Stimulated activated CD4-positive, alpha-beta T cell treated with anti-CD3 and anti-CD28 coated beads, Interleukin-12 subunit alpha, Interleukin-12 subunit beta, amount 100 ng/mL, for 48 hours (primary cell): ENCODE measurements around the gene CKAP2.
"Not testable (repeated sequence)": the region's sequence is repeated elsewhere in the genome, so short reads cannot be mapped to it uniquely, and the experiment has no call there.

Experiments used
- DNase-seq, 3 donors: peaks; one replicate each; pipeline ENCODE4 v3.0.0-alpha.2; 2020; ENCODE audit warnings: low read depth in 2 of 3, low spot score in 1 of 3

CKAP2 gene

DNA sequence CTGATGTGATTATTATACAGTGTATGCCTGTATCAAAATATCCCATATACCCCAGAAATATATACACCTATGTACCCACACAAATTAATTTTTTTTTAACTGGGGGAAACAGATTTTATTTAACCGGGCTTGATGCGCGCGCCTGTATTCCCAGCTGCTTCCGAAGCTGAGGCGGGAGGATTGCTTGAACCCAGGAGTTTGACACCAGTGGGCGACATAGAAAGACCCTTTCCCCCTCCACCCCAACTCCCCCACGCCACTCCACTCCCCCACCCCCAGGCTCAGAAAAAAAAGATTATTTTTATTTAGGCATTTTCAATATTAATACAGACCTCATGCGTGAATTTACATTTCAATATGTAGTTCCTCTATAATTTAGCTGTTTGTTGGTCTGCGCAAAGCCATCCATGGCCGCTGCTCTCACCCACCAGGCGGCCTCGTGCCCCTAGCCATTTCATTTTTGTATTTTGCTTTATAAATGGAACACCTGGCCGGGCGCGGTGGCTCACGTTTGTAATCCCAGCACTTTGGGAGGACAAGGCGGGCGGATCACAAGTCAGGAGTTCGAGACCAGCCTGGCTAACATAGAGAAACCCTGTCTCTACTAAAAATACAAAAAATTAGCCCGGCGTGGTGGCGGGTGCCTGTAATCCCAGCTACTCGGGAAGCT is 4.0 kb upstream of the CKAP2 start:
- DNase-seq: no peak

DNA sequence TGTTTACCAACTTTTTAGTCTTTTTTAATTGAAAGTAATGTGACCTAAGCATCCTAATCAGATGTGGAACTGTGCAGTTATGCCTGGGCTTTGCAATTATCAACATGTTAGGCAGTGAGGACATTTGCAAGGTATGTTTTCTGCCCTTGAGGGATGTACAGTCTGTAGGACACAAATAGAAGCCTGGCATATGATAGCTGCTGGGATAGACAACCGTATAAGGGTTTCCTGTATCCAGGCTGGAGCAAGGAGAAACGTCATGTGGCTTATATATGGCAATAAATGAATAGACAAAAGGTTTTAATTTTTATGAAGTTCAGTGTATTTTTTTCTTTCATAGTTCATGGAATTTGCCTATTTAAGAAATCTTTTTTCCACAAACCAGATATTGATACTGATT is 2.8 kb upstream of the CKAP2 start:
- DNase-seq: no peak

DNA sequence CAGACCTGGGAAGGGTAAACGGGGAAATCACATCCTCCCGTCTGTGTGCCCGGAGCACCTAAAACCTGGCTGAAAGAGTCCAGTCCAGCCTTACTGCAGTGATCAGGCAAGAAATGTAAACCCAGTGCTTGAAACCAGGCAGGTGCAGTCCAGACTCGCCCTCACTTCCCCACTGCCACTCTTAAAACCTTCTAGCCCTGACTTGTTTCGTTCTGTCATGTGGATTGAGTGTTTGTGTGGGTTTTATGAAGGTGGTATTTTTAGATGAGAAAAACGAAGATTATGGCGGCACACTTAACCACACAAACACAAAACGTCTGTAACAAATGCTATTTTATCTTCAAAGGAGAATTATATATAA is 839 bp upstream of the CKAP2 start:
- peak in 1 of 3 donors; percentile 2 for DNase-seq

DNA sequence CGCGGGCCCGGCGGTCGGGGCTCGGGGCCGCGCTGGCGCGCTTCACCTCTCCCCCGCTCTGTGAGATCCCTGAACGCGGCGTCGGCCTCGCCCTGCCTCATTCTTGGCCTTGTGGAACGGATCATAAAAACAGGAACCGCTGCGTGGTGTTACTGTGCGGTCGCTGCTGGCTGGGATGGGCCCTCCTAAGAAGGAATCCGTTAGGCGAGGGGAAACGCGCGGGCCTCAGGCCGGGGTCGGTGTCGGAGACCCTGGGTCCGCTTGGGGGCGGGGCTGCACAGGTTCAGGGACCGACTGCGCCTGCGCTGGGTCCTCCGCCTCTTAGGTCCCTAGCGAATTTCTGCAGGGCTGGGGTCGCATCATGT is 381 bp downstream of the CKAP2 start:
- peak; percentile 57 to 74 (median 71) for DNase-seq

DNA sequence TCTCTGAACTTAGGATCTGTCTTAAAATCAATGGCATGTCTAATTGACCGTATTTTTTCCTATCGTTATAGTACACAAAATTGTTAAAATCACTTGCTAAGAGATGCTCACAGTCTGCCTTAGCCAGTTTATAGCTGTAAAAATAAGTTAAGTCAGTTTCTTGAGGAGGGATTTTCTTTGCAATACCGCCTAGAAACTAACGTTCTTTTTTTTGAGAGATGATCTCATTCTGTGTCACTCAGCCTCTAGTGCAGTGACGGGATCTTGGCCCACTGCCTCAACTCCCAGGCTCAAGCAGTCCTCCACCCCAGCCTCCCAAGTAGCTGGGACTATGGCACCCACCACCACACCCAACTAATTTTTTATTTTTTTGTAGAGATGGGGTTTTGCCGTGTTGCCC is 4.4 kb downstream of the CKAP2 start:
- no peak for DNase-seq

DNA sequence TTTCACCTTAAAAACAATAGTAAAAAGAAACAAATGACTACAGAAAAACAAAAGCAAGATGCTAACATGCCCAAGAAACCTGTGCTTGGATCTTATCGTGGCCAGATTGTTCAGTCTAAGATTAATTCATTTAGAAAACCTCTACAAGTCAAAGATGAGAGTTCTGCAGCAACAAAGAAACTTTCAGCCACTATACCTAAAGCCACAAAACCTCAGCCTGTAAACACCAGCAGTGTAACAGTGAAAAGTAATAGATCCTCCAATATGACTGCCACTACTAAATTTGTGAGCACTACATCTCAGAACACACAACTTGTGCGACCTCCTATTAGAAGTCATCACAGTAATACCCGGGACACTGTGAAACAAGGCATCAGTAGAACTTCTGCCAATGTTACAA is 6.0 kb downstream of the CKAP2 start:
- no peak for DNase-seq

DNA sequence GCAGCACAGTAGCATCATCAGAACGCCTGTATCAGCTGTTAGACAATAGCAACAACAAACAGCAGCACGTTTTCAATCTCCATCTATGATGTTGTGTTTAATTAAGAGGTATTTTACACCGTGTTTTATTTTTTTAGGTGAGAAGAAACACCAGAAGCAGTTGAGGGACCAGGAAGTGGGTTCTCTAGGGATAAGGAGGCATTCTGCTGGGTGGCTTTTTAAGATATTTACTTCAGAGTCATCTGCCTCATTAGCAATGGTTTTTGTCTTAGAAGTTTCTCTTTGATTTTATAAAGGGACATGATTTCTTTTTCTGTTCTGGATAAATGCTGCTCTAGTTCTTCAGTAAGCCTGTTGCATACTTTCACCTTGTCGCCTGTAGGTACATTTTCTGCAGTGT is 8.2 kb downstream of the CKAP2 start:
- DNase-seq: no peak

DNA sequence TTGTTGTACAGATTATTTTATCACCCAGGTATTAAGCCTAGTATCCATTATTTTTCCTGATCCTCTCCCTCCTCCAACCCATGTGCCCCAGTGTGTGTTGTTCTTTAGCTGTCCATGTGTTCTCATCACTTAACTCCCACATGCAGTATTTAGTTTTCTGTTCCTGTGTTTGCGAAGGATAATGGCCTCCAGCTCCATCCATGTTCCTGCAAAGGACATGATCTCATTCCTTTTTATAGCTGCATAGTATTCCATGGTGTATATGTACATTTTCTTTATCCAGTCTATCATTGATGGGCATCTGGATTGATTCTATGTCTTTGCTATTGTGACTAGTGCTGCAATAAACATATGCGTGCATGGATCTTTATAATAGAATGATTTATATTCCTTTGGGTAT is 13.2 kb downstream of the CKAP2 start:
- not testable (repeated sequence) for DNase-seq

DNA sequence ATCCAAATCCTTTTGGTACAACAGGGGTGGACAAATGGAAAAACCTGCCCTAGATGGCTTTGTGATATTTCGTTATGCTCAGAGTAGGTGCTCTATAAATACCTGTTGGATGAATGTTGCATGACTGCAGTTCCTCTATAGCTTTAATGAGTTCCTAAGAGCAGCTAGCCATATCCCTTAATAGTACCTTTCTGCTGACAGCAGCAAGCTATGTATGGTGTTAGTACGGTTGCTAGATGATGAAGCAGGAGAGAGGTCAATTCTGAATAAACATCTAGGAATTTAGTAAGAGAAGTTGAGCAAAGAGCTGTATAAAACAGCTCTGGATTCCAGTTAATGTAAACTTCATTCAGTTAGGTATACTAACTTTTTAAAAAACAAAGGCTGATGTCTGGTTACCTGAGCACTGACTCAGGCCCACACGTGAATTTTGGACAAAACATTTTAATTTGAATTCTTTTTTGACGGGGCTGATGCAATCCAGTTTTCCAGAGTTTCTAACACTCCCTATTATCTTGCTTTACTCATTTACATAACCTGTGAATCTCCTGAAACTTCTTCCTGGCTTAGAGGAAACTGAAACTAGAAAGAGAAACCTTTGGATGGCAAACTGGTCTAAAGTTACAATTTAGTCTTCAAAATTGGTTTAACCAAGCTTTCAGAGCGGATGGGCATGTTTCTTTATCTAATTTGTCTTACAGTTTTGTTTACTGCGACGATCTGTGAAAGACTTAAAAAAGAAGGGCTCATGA is 25.6 kb downstream of the CKAP2 start:
- not testable (repeated sequence) for DNase-seq

DNA sequence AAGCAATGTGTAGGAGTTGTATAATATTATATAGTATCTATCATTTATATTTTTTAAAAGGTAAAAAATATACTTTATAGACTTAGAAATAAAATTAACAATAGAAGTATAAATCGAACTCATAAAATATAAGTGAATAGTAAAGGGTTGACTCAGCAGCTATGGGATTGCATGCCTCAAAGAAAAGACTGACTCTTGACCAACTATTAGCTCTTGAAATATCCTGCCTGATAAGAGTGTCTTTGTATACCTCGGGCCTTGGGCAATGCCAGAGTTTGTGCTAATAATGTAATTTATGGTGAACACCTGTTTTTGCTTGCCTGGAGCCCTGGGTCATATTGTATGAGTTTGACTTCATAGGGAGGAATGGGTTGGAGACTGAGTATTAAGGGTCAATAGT is 31.8 kb downstream of the CKAP2 start:
- DNase-seq: not testable (repeated sequence)

DNA sequence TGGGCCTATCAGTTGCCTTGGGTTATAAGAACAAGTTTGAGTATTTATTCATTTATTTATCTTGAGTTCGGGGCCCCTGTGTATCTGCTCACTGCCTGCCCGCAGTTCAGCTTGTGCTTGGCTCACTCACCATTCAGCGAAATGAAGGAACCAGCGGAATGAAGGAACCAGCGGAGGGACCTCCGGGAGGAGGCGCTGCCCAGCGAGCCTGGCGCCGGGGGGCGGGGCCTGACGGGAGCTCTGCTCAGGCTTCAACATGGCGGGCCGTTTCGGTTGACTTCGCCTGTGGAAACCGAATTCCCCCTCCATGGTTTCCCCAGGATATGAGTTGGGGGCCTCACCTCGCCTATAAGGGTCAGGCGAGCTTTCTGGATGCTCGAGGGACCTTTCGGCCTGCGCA is 33.5 kb downstream of the CKAP2 start:
- DNase-seq: not testable (repeated sequence)

DNA sequence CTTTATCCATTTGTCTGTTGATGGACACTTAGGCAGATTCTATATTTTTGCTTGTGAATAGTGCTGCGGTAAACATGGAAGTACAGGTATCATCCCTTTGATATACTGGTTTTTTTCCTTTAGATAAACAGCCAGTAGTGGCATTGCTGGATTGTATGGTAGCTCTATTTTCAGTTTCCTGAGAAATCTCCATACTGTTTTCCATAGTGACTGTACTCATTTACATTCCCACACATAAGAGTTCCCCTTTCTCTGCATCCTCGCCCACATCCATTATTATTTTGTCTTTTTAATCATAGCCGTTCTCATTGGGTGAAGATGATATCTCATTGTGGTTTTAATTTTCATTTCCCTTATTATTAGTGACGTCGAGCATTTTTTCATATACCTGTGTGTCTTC is 35.7 kb downstream of the CKAP2 start:
- not testable (repeated sequence) for DNase-seq

DNA sequence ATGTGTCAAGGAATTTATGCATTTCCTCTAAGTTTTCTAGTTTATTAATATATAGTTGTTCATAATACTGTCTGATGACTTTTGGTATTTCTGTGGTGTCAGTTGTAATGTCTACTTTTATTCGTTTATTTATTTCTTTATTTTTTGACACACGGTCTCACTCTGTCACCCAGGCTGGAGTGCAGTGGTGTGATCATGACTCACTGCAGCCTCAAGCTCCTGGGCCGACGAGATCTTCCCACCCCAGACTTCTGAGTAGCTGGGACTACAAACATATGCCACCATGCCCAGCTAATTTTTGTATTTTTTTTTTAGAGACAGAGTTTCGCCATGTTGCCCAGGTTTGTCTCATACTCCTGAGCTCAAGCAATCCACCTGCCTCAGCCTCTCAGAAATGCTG is 39.0 kb downstream of the CKAP2 start:
- not testable (repeated sequence) for DNase-seq

DNA sequence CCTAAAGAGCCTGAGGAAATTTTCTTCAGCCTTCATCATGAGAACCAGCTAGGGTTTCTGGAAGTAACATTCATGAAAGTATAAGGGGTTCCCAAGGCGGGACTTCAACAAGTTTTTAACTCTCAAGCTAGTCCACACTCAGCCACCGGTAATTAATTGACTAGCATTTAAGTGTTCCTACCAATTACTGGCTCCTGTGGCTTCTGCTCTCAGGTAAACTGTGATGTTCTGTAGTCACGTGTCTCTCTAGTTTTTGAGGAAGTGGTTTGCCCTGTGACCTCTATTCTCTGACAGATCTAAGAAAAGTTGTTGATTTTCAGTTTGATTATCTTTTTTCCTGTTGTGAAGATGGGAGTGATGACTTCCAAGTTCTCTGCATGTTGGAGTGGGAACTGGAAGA is 42.7 kb downstream of the CKAP2 start:
- DNase-seq: not testable (repeated sequence)

DNA sequence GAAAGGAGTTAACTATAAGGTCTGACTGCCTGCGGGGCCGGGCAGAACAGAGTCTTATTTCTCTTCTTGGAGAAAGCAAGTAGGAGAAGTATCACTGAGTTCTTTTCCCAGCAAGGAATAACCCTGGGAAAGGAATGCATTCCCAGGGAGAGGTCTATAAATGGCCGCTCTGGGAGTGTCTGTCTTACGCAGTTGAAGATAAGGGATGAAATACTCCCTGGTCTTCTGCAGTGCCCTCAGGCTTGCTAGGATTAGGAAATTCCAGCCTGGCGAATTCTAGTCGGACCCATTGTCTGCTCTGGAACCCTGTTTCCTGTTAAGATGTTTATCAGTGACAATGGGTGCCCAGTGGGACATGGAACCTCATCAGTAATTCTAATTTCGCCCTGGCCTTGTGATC is 47.0 kb downstream of the CKAP2 start:
- not testable (repeated sequence) for DNase-seq

DNA sequence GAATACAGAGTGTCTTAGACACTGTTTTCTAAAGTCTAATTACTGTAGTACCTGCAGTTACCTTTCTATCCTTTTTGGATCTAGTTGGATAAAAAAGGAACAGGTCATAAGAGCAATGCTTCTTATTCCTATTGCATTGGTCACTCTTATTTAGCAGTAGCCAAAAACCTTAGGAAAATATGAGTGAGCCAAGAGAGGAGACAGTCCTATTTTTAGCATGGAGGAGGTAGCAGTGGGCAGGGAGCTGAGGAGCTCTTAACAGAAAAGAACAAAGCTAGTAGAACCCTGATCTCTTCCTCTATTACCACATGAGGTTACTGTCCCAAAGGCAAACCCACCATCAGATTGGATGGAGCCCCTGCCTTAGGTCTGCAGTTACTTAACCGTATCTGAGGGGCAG is 50.6 kb downstream of the CKAP2 start:
- not testable (repeated sequence) for DNase-seq

DNA sequence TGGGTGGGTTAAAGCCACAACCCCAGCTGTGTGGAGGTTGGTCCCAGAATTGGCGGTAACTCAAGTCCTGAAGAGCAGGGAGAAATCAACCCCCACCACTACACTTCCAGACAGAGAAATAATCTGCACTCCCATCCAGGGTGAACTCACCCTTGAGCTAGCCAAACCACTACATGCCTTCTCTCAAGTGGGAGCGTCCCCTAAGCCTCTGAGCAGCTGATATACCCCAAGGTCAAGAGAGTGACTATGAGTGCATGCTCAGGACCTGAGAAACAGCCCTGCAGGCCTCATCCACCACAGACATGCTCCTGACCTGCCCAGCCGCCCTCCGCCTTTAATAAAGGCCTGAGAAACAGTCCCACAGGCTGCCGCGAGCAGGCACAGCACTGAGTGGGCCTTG is 54.3 kb downstream of the CKAP2 start:
- not testable (repeated sequence) for DNase-seq

DNA sequence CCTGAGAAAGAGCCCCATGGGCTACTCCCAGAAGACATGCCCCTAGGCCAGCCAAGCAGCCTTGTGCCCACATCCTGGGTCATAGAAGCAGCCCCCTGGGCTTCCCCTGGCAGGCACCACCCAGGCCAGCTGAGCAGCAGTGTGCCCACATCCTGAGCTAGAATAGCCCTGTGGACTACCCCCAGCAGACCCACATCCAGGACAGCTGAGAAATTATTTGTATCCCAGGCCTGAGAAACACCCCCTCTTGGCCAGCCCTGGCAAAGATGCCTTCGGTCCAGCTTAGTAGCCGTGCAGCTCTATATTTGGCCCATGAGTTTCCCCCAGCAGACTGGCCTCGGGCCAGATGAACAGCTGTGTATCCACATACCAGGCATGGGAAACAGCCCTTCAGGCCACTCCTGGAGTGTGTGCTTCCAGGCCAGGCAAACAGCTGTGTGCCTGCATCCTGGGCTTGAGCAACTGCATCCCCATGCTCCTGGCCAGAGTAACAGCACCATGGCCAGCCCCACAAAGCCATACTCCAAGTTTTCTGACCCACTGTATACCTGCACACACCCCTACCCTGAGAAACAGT is 55.0 kb downstream of the CKAP2 start:
- not testable (repeated sequence) for DNase-seq

DNA sequence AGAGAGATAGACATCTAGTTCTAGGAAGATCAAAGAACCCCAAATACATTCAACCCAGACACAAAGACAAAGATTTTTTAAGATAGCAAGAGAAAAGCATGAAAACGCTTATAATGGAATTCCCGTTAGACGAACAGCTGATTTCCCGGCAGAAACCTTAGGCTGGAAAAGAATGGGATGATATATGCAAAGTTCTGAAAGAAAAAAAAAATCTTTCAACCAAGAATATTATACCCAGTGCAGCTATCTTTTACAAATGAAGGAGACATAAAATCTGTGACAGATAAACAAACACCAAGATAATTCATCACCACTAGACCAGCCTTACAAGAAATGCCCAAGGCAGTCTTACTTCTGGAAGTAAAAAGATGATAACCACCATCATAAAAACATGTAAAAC is 56.3 kb downstream of the CKAP2 start:
- DNase-seq: not testable (repeated sequence)

DNA sequence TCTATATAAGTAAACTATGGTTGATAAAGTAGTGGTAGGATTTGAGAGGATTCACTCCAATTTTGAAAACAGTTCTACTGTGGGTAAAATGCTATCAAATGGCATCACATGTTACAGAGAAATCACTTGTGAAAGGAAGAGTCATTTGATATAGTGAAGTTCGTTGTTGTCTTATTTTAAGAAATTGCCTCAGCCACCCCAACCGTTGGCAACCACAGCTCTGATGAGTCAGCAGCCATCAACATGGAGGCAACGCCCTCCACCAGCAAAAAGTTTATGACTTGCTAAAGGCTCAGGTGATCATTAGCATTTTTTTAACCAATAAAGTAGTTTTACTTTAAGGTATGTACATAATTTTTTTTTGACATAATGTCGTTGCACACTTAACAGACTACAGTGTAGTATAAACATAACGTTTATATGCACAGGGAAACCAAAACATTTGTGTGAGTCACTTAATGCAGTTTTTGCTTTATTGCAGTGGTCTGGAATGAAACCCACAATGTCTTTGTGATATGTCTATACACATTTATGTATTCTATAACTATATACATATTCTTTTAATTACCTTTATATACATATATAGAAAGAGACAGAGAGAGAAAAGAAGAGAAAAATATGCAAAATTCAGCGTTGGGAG is 58.8 kb downstream of the CKAP2 start:
- peak in 1 of 3 donors; percentile 1 for DNase-seq

DNA sequence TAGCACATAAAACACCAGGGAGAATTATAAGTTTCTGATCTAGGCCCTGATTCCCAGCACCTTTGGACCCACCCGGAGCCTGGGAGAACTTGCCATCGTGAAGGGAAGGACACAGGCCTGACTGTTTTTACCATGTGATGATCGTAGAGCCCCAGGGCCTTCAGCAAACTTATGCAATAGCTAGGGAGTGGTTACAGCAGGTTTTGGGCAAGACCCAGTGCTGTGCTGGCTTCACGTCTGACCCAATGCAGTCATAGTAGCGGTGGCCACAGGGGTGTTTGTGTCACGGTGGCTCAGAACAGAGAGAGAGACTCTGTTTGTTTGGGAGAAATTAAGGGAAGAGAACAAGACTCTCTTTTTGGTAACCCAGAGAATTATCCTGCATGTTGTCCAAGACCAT is 68.0 kb downstream of the CKAP2 start:
- not testable (repeated sequence) for DNase-seq
